Neural cell (in vitro differentiated cells): ENCODE data around the gene TIAM2. TPM values are rescaled to one million over a fixed set of nuclear protein-coding genes. Genes with fewer than 3 reads are reported as not detected.

Source experiments
- H2AFZ ChIP-seq: fragments of 200-600, 300-800 bp; sonication (generic), shearing (Covaris generic); 2 replicates; pipeline ENCODE4 v1.6.0; 2014; ENCODE audit warnings: low read depth, mild to moderate bottlenecking, antibody characterized with exemption, low read length, moderate library complexity
- H3F3A ChIP-seq: fragments of 200-600 bp; shearing (Covaris generic); 2 replicates; pipeline ENCODE4 v1.6.1; 2016; ENCODE audit warnings: mild to moderate bottlenecking, moderate library complexity, mixed read lengths, antibody characterized with exemption, low read length; ENCODE audit not compliant: insufficient read depth, poor library complexity, severe bottlenecking
- H3K27ac ChIP-seq: fragments of 200-600, 300-800 bp; sonication (generic), shearing (Covaris generic); 2 replicates; pipeline ENCODE4 v1.5.1; 2014; ENCODE audit warnings: mild to moderate bottlenecking, low read length, moderate library complexity
- H3K27me3 ChIP-seq: fragments of 300-800, 200-600 bp; sonication (generic), shearing (Covaris generic); 2 replicates; pipeline ENCODE4 v1.6.0; 2014; ENCODE audit warnings: mild to moderate bottlenecking, low read depth, low read length, moderate library complexity; ENCODE audit not compliant: insufficient read depth
- H3K36me3 ChIP-seq: fragments of 300-800, 200-600 bp; sonication (generic), shearing (Covaris generic); 2 replicates; pipeline ENCODE4 v1.5.1; 2014; ENCODE audit warnings: mild to moderate bottlenecking, antibody characterized with exemption, low read length, moderate library complexity; ENCODE audit not compliant: insufficient read depth
- H3K4me2 ChIP-seq: fragments of 300-800, 200-600 bp; sonication (generic), shearing (Covaris generic); 2 replicates; pipeline ENCODE4 v1.6.0; 2014; ENCODE audit warnings: mild to moderate bottlenecking, low read length
- H3K4me3 ChIP-seq: fragments of 300-800, 200-600 bp; sonication (generic), shearing (Covaris generic); 2 replicates; pipeline ENCODE4 v1.5.1; 2014; ENCODE audit warnings: mild to moderate bottlenecking, low read length, moderate library complexity
- H3K79me2 ChIP-seq: fragments of 200-600 bp; shearing (Covaris generic); replicated peaks from 2 replicates; pipeline ENCODE4 v1.6.0; 2014; ENCODE audit warnings: mild to moderate bottlenecking, low read length, moderate library complexity; ENCODE audit not compliant: insufficient read depth
- H3K9ac ChIP-seq: fragments of 300-800, 200-600 bp; sonication (generic), shearing (Covaris generic); 2 replicates; pipeline ENCODE4 v1.6.1; 2016; ENCODE audit warnings: mild to moderate bottlenecking, low read length, mixed read lengths
- H3K9me2 ChIP-seq: fragments of 200-600 bp; shearing (Covaris generic); 2 replicates; pipeline ENCODE4 v1.6.1; 2016; ENCODE audit warnings: mild to moderate bottlenecking, low read length, mixed read lengths; ENCODE audit not compliant: insufficient read depth
- H3K9me3 ChIP-seq: fragments of 200-600, 300-800 bp; sonication (generic), shearing (Covaris generic); 2 replicates; pipeline ENCODE4 v1.6.1; 2016; ENCODE audit warnings: mild to moderate bottlenecking, mixed run types, low read length, moderate library complexity, mixed read lengths
- H4K20me1 ChIP-seq: fragments of 200-600 bp; shearing (Covaris generic); 2 replicates; pipeline ENCODE4 v1.6.1; 2016; ENCODE audit warnings: mild to moderate bottlenecking, mixed run types; ENCODE audit not compliant: insufficient read depth
- CTCF ChIP-seq: fragments of 450-650 bp; IDR thresholded peaks from 2 replicates; pipeline ENCODE4 v1.5.1; 2014; ENCODE audit warnings: antibody characterized with exemption, mild to moderate bottlenecking, moderate library complexity; ENCODE audit not compliant: poor library complexity, severe bottlenecking
- EP300 ChIP-seq: fragments of 450-650 bp; conservative IDR thresholded peaks from 2 replicates; pipeline ENCODE4 v1.6.1; 2014; ENCODE audit warnings: antibody characterized with exemption, mild to moderate bottlenecking, moderate library complexity; ENCODE audit not compliant: poor library complexity, severe bottlenecking
- EZH2 ChIP-seq: fragments of 200-600, 300-800 bp; shearing (Covaris generic), sonication (generic); IDR thresholded peaks from 2 replicates; pipeline ENCODE4 v1.6.1; 2014; ENCODE audit warnings: antibody characterized with exemption, low read length, borderline replicate concordance, mild to moderate bottlenecking; ENCODE audit not compliant: insufficient read depth, poor library complexity, severe bottlenecking
- MXI1 ChIP-seq: fragments of 450-650 bp; conservative IDR thresholded peaks from 2 replicates; pipeline ENCODE4 v1.6.1; 2014; ENCODE audit warnings: antibody characterized with exemption, mild to moderate bottlenecking; ENCODE audit not compliant: poor library complexity, severe bottlenecking
- POLR2AphosphoS5 ChIP-seq: IDR thresholded peaks from 2 replicates; pipeline ENCODE4 v1.6.1; 2012
- RAD21 ChIP-seq: fragments of 450-650 bp; conservative IDR thresholded peaks from 2 replicates; pipeline ENCODE4 v1.6.1; 2014; ENCODE audit warnings: antibody characterized with exemption, mild to moderate bottlenecking, moderate library complexity
- REST ChIP-seq: IDR thresholded peaks from 2 replicates; pipeline ENCODE4 v1.6.1; 2012; ENCODE audit warnings: borderline replicate concordance
- SMC3 ChIP-seq: fragments of 450-650 bp; conservative IDR thresholded peaks from 2 replicates; pipeline ENCODE4 v1.6.1; 2014; ENCODE audit warnings: antibody characterized with exemption, mild to moderate bottlenecking, moderate library complexity; ENCODE audit not compliant: poor library complexity
- TAF1 ChIP-seq: IDR thresholded peaks from 2 replicates; pipeline ENCODE4 v1.6.1; 2012; ENCODE audit warnings: low read depth
- polyA plus RNA-seq: library from polyadenylated mRNA; depleted of rRNA; stranded (reverse); fragments of >200 nt; gene quantifications from 2 replicates; pipeline ENCODE4 v1.2.3, GENCODE V29; 2014

The TIAM2 gene
- polyA plus RNA-seq, 1 donor from 2014 or later: 73.3 TPM

- Histone ChIP-seq H3K9me3 (no peaks in the 10 kb centered on the region), H3K4me2 (no peak overlapping the region), H2AFZ (no peak overlapping the region), H3K4me3 (no peak overlapping the region), H3K27me3 (no peaks in the 10 kb centered on the region), H3K36me3 (no peaks in the 10 kb centered on the region), H3K9ac (no peak overlapping the region), H4K20me1 (no peaks in the 10 kb centered on the region), H3K79me2 (no peaks in the 10 kb centered on the region), H3K27ac (no peak overlapping the region), H3K9me2 (no peaks in the 10 kb centered on the region), H3F3A (no peaks in the 10 kb centered on the region)
- no peak for TF ChIP-seq MXI1
- TF ChIP-seq RAD21: no peak
- TF ChIP-seq REST: no peak
- TF ChIP-seq SMC3: no peak
- no peak for TF ChIP-seq TAF1
- no peak for TF ChIP-seq CTCF
- no peak for TF ChIP-seq EZH2
- TF ChIP-seq EP300: no peak
- no peak for TF ChIP-seq POLR2AphosphoS5
These were observed 170.1 kb downstream of the TIAM2 start for GRCh38 chr6:155165029-155165710.

- Histone ChIP-seq H3K9ac (no peak overlapping the region), H4K20me1 (no peaks in the 10 kb centered on the region), H3K27ac (peak overlapping the region; percentile 80), H3K9me3 (no peaks in the 10 kb centered on the region), H3F3A (no peaks in the 10 kb centered on the region), H3K79me2 (no peaks in the 10 kb centered on the region), H3K9me2 (no peaks in the 10 kb centered on the region), H3K36me3 (no peaks in the 10 kb centered on the region), H3K4me2 (no peak overlapping the region), H3K27me3 (no peaks in the 10 kb centered on the region), H2AFZ (no peak overlapping the region), H3K4me3 (no peak overlapping the region)
- TF ChIP-seq RAD21: no peak
- TF ChIP-seq CTCF: no peak
- no peak for TF ChIP-seq EP300
- no peak for TF ChIP-seq MXI1
These were observed 175.4 kb downstream of the TIAM2 start for GRCh38 chr6:155170519-155170918.
